Fibroblast of villous mesenchyme (primary cell): ENCODE results near the gene TJP1. TPM values are rescaled to one million over a fixed set of nuclear protein-coding genes. Genes with fewer than 3 reads are reported as not detected.
"Not testable (repeated sequence)": the region's sequence is repeated elsewhere in the genome, so short reads cannot be mapped to it uniquely, and the experiment has no call there.

ENCODE experiments used
- DNase-seq: peaks from one replicate; pipeline ENCODE4 v3.0.0-alpha.2; 2010; ENCODE audit warnings: low read depth
- H3K4me3 ChIP-seq: 2 replicates; pipeline ENCODE4 v1.5.1; 2011; ENCODE audit warnings: low read depth, mild to moderate bottlenecking, low read length
- CTCF ChIP-seq: IDR thresholded peaks from 2 replicates; pipeline ENCODE4 v1.5.1; 2012; ENCODE audit warnings: low read depth, mild to moderate bottlenecking, low read length; ENCODE audit not compliant: insufficient read depth
- total RNA-seq: library from RNA; depleted of rRNA; stranded (reverse); fragments of >200 nt; gene quantifications from 2 replicates; pipeline ENCODE4 v1.2.3, GENCODE V29; 2012

TJP1 gene
- total RNA-seq, 1 donor, result 103 TPM

- DNase-seq, result no peak
- no peak overlapping the region for H3K4me3 ChIP-seq
- TF ChIP-seq CTCF, result no peak
These were observed 90.4 kb downstream of the TJP1 start for GRCh38 chr15:29731865-29732264.

- not testable (repeated sequence) for H3K4me3 ChIP-seq, DNase-seq
These were observed 91.8 kb downstream of the TJP1 start for GRCh38 chr15:29730471-29730870.

GRCh38 chr15:29728418-29728817 lies 93.8 kb downstream of the TJP1 start:
- DNase-seq, result no peak
- H3K4me3 ChIP-seq, result no peak overlapping the region
- no peak for TF ChIP-seq CTCF

- DNase-seq, result no peak
- no peak for TF ChIP-seq CTCF
- H3K4me3 ChIP-seq, result no peak overlapping the region
These were observed 94.4 kb downstream of the TJP1 start for GRCh38 chr15:29727871-29728270.

GRCh38 chr15:29726553-29726952 lies 95.7 kb downstream of the TJP1 start:
- no peak for DNase-seq
- no peak for TF ChIP-seq CTCF

GRCh38 chr15:29724026-29724425 lies 98.2 kb downstream of the TJP1 start:
- no peak for DNase-seq
- H3K4me3 ChIP-seq, result no peak overlapping the region
- TF ChIP-seq CTCF, result no peak

More at GRCh38 chr15:29726553-29726952, 95.7 kb downstream of the TJP1 start:
- H3K4me3 ChIP-seq, result no peak overlapping the region

GRCh38 chr15:29713784-29714183 lies 108.5 kb downstream of the TJP1 start:
- DNase-seq, result no peak
- H3K4me3 ChIP-seq, result no peak overlapping the region
- TF ChIP-seq CTCF, result no peak
